ENCODE data around the gene C15orf39.

GRCh38 chr15:75170203-75170602, 31.5 kb upstream of the C15orf39 start:
- TF ChIP-seq CTCF (IDR thresholded peaks at IDR 0.05) (no peak), POLR2A (IDR thresholded peaks at IDR 0.05) (no peak)
